ENCODE results near the gene KERA.
A peak's percentile ranks its signal among the peaks of the same experiment; 100 is the strongest.

The KERA gene

DNA sequence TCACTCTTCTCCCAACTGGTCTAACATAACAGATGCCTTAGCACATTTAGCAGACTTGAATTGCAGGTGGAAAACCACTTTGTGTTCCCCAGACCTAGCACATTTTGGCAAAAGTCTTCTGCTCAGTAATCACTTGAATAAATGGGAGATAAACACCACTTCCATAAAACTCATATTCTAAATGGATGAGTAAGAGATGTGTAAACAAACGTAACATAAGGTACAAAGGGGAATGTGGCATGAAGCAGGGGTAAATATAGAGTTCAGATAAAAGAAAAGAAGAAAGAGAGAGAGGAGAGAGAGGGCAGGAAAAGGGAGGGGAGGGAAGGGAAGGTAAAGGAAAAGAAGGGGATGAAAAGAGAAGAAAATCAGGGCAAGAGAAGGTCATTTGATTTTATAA lies 17.0 kb upstream of the KERA start:
- Histone ChIP-seq H3K9ac (ENCODE audit: low read length in 5 of 5) (no peak overlapping the region), H3K4me1 (ENCODE audit: control insufficient read depth in 5 of 5, insufficient read depth in 5 of 5, low read length in 5 of 5) (no peaks in the 10 kb centered on the region), H3K9me3 (ENCODE audit: control insufficient read depth in 5 of 5, low read length in 5 of 5) (no peaks in the 10 kb centered on the region), H3K27me3 (ENCODE audit: control insufficient read depth in 5 of 5, insufficient read depth in 4 of 5, low read length in 5 of 5) (no peaks in the 10 kb centered on the region), H3K4me3 (ENCODE audit: low read depth in 1 of 5, low read length in 5 of 5) (peak overlapping the region in 1 of 5 donors; percentile 11), H3K36me3 (ENCODE audit: control insufficient read depth in 5 of 5, insufficient read depth in 5 of 5, low read length in 5 of 5) (no peaks in the 10 kb centered on the region), H3K27ac (ENCODE audit: low read depth, low read length) (no peak overlapping the region)

DNA sequence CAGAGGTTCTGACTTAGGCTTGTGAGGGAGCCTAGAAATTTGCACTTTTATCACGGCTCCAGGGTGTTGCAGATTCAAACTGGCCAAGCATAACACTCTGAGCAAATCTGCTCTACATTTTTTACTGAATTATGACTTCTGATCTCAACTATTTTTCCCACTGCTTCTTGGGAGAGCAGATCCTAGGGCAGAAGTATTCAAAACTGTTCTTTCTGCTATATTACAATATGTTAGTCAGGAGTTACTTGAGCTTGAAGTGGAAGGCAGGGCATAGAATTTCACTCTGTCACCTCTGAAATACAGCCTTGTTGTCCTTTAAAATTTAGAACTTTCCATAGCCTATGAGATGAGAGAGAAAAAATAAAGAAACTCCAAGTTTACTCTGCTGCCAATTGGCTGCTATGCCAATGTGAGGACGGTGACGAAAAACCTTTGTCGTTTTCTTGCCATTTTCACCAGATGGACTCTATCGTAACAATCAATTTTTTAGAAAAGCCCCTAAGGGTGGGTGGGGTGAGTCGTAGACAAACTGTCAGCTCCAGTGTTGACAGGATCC lies 16.4 kb upstream of the KERA start:
- H3K36me3 ChIP-seq (ENCODE audit: control insufficient read depth in 5 of 5, insufficient read depth in 5 of 5, low read length in 5 of 5) = no peaks in the 10 kb centered on the region
- no peak overlapping the region for H3K27ac ChIP-seq (ENCODE audit: low read depth, low read length)
- no peaks in the 10 kb centered on the region for H3K27me3 ChIP-seq (ENCODE audit: control insufficient read depth in 5 of 5, insufficient read depth in 4 of 5, low read length in 5 of 5)
- H3K9me3 ChIP-seq (ENCODE audit: control insufficient read depth in 5 of 5, low read length in 5 of 5) = no peaks in the 10 kb centered on the region
- peak overlapping the region in 1 of 5 donors; percentile 11 for H3K4me3 ChIP-seq (ENCODE audit: low read depth in 1 of 5, low read length in 5 of 5)
- no peak overlapping the region for H3K9ac ChIP-seq (ENCODE audit: low read length in 5 of 5)
- no peaks in the 10 kb centered on the region for H3K4me1 ChIP-seq (ENCODE audit: control insufficient read depth in 5 of 5, insufficient read depth in 5 of 5, low read length in 5 of 5)

DNA sequence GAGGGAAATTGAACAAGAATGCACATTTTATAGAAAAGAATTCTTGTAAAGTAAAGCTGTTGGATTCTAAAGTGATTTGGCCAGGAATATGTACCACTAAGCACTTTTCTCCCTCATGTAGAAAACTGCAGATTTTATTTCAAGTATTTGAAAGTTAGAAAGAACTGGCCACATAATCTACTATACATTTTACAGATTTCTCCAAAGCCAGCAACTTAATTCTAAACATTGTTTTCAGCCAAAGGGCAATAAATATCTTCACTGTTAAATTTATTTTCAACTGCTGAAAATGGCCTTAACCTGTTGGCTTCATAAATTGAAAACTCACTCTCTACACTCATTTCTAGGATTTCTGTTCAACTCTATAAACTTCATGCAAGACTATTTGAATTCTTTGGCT lies 15.6 kb upstream of the KERA start:
- Histone ChIP-seq H3K27ac (ENCODE audit: low read depth, low read length) (no peak overlapping the region), H3K36me3 (ENCODE audit: control insufficient read depth in 5 of 5, insufficient read depth in 5 of 5, low read length in 5 of 5) (no peaks in the 10 kb centered on the region), H3K27me3 (ENCODE audit: control insufficient read depth in 5 of 5, insufficient read depth in 4 of 5, low read length in 5 of 5) (no peaks in the 10 kb centered on the region), H3K4me3 (ENCODE audit: low read depth in 1 of 5, low read length in 5 of 5) (no peak overlapping the region), H3K9ac (ENCODE audit: low read length in 5 of 5) (no peak overlapping the region), H3K4me1 (ENCODE audit: control insufficient read depth in 5 of 5, insufficient read depth in 5 of 5, low read length in 5 of 5) (no peaks in the 10 kb centered on the region), H3K9me3 (ENCODE audit: control insufficient read depth in 5 of 5, low read length in 5 of 5) (no peaks in the 10 kb centered on the region)

DNA sequence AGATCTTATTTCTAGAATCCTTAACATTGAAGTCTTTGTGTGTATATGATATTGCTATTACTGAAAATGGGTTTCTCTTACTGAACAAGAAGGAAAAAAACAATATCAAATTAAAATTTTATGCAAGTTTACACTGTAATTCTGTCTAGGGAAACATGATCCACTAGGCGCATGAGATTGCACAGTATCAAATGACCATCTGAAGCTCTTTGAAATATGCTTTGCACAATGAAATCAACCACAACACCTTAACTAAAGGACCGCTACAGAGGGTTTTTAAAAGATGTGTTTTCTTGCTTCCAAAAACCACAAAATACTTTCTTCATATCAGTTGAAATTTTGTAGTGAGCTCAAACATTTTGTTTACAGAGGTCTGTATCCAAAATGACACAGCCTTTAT lies 15.1 kb upstream of the KERA start:
- H3K4me3 ChIP-seq (ENCODE audit: low read depth in 1 of 5, low read length in 5 of 5) = no peak overlapping the region
- H3K4me1 ChIP-seq (ENCODE audit: control insufficient read depth in 5 of 5, insufficient read depth in 5 of 5, low read length in 5 of 5) = no peaks in the 10 kb centered on the region
- no peak overlapping the region for H3K27ac ChIP-seq (ENCODE audit: low read depth, low read length)
- no peaks in the 10 kb centered on the region for H3K9me3 ChIP-seq (ENCODE audit: control insufficient read depth in 5 of 5, low read length in 5 of 5)
- H3K9ac ChIP-seq (ENCODE audit: low read length in 5 of 5) = no peak overlapping the region
- no peaks in the 10 kb centered on the region for H3K36me3 ChIP-seq (ENCODE audit: control insufficient read depth in 5 of 5, insufficient read depth in 5 of 5, low read length in 5 of 5)
- no peaks in the 10 kb centered on the region for H3K27me3 ChIP-seq (ENCODE audit: control insufficient read depth in 5 of 5, insufficient read depth in 4 of 5, low read length in 5 of 5)

DNA sequence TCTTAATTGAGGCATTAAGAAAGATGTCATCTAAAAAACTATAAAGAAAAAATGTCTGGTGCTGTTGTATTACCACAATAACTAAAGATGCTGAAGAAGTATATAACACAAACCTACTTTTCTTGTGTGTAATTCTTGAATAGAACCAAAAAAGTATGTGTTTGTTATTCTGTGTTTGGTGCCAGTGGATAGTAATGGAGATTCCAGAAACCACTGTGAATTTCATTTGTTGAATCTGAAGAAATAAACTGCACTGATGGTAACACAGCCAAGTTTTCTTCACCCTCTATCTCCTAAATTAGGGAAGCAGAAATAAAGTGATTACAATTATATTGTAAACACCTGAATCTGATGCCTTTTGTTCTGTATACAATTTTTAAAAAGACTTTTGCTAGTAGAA lies 13.1 kb upstream of the KERA start:
- H3K27me3 ChIP-seq (ENCODE audit: control insufficient read depth in 5 of 5, insufficient read depth in 4 of 5, low read length in 5 of 5) = no peaks in the 10 kb centered on the region

DNA sequence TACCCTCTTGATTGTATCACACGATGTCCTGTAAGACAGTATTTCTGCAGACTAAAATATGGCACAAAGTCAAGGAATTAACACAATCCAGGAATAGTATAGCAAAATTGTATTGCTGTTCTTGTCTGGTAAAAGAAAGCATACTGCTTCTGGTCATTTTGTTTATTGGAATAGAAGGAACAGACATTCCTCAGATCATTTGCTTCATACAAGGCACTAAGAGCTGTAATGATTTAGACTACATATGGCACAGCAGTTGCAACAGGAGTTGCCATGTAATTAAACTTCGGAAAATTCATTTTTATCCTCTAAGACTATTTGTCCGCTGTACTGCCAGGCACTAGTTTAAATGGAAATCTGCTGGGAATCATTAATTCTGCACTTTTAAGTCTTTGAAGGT lies 7.6 kb upstream of the KERA start:
- H3K27ac ChIP-seq (ENCODE audit: low read depth, low read length) = no peak overlapping the region
- H3K27me3 ChIP-seq (ENCODE audit: control insufficient read depth in 5 of 5, insufficient read depth in 4 of 5, low read length in 5 of 5) = no peaks in the 10 kb centered on the region
- no peak overlapping the region for H3K4me3 ChIP-seq (ENCODE audit: low read depth in 1 of 5, low read length in 5 of 5)
- no peaks in the 10 kb centered on the region for H3K4me1 ChIP-seq (ENCODE audit: control insufficient read depth in 5 of 5, insufficient read depth in 5 of 5, low read length in 5 of 5)
- no peaks in the 10 kb centered on the region for H3K36me3 ChIP-seq (ENCODE audit: control insufficient read depth in 5 of 5, insufficient read depth in 5 of 5, low read length in 5 of 5)
- no peaks in the 10 kb centered on the region for H3K9me3 ChIP-seq (ENCODE audit: control insufficient read depth in 5 of 5, low read length in 5 of 5)
- H3K9ac ChIP-seq (ENCODE audit: low read length in 5 of 5) = no peak overlapping the region

More for the DNA sequence above, 13.1 kb upstream of the KERA start:
- no peaks in the 10 kb centered on the region for H3K4me1 ChIP-seq (ENCODE audit: control insufficient read depth in 5 of 5, insufficient read depth in 5 of 5, low read length in 5 of 5)
- H3K27ac ChIP-seq (ENCODE audit: low read depth, low read length) = no peak overlapping the region
- H3K9me3 ChIP-seq (ENCODE audit: control insufficient read depth in 5 of 5, low read length in 5 of 5) = no peaks in the 10 kb centered on the region
- H3K4me3 ChIP-seq (ENCODE audit: low read depth in 1 of 5, low read length in 5 of 5) = no peak overlapping the region
- H3K9ac ChIP-seq (ENCODE audit: low read length in 5 of 5) = no peak overlapping the region
- H3K36me3 ChIP-seq (ENCODE audit: control insufficient read depth in 5 of 5, insufficient read depth in 5 of 5, low read length in 5 of 5) = no peaks in the 10 kb centered on the region

DNA sequence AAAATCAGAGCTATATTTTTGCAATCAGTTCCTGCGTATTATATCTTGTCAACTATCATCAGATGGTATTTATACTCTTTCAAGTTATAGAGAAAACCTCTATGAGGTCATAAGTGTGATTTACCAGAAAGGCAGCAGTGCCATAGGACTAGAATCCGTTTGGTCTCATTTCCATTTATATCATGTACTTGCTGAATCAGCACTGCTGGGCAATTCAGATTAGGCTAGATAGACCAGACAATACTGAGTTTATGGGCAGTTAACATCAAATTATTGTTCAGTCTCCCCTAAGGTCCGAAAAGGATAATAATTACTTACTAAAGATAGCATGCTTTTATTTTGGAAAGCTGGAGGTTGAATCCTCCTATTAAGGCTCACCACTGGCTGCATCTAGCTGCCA lies 6.8 kb upstream of the KERA start:
- Histone ChIP-seq H3K9ac (ENCODE audit: low read length in 5 of 5) (no peak overlapping the region), H3K4me1 (ENCODE audit: control insufficient read depth in 5 of 5, insufficient read depth in 5 of 5, low read length in 5 of 5) (no peaks in the 10 kb centered on the region), H3K4me3 (ENCODE audit: low read depth in 1 of 5, low read length in 5 of 5) (no peak overlapping the region), H3K9me3 (ENCODE audit: control insufficient read depth in 5 of 5, low read length in 5 of 5) (no peaks in the 10 kb centered on the region), H3K27ac (ENCODE audit: low read depth, low read length) (no peak overlapping the region), H3K36me3 (ENCODE audit: control insufficient read depth in 5 of 5, insufficient read depth in 5 of 5, low read length in 5 of 5) (no peaks in the 10 kb centered on the region), H3K27me3 (ENCODE audit: control insufficient read depth in 5 of 5, insufficient read depth in 4 of 5, low read length in 5 of 5) (no peaks in the 10 kb centered on the region)

DNA sequence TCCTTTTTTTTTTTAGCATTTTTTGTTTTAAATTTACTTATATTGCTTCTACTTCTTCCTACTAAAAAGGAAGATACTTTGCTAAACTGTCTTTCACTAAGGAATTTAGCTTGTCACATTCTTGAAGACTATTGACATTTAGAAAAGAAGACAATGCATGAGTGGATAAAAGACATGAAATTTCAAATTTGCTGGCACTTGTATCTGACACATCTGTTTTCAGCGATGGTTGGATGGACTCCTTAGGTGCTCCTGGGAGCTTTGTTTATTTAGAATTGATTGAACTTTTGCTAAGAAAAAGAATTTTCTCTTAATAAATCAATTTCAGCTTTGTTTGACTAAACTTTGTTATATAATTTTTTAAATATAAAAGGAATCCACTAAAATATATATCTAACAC lies 3.3 kb upstream of the KERA start:
- Histone ChIP-seq H3K27ac (ENCODE audit: low read depth, low read length) (no peak overlapping the region), H3K4me1 (ENCODE audit: control insufficient read depth in 5 of 5, insufficient read depth in 5 of 5, low read length in 5 of 5) (no peaks in the 10 kb centered on the region), H3K9me3 (ENCODE audit: control insufficient read depth in 5 of 5, low read length in 5 of 5) (no peaks in the 10 kb centered on the region)

DNA sequence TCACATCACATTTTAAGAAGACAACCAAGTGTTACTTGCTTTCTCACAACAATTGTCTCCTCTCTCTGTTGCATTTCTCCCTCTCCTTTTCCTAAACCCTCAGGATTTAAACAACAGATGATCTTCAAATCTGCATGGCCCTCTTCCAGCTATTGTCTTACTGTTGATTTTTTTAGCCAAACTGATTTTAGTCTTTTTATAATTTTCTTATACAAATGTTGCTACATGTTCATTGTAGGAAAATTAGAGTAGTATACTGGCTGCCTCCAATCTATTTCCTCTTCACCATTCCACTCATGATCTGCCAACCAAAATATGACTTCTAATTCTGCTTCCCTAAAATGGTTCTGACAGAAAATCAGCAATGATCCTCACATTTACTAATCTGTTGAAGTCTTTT lies 1.4 kb upstream of the KERA start:
- H3K27me3 ChIP-seq (ENCODE audit: control insufficient read depth in 5 of 5, insufficient read depth in 4 of 5, low read length in 5 of 5) = no peaks in the 10 kb centered on the region
- H3K9me3 ChIP-seq (ENCODE audit: control insufficient read depth in 5 of 5, low read length in 5 of 5) = no peaks in the 10 kb centered on the region
- H3K36me3 ChIP-seq (ENCODE audit: control insufficient read depth in 5 of 5, insufficient read depth in 5 of 5, low read length in 5 of 5) = no peaks in the 10 kb centered on the region
- H3K27ac ChIP-seq (ENCODE audit: low read depth, low read length) = no peak overlapping the region
- H3K4me1 ChIP-seq (ENCODE audit: control insufficient read depth in 5 of 5, insufficient read depth in 5 of 5, low read length in 5 of 5) = peaks cover 0 to 4% (median 0%) of the 10 kb centered on the region in 5 donors
- no peak overlapping the region for H3K9ac ChIP-seq (ENCODE audit: low read length in 5 of 5)
- no peak overlapping the region for H3K4me3 ChIP-seq (ENCODE audit: low read depth in 1 of 5, low read length in 5 of 5)

More for the DNA sequence above, 3.3 kb upstream of the KERA start:
- H3K4me3 ChIP-seq (ENCODE audit: low read depth in 1 of 5, low read length in 5 of 5) = no peak overlapping the region
- H3K27me3 ChIP-seq (ENCODE audit: control insufficient read depth in 5 of 5, insufficient read depth in 4 of 5, low read length in 5 of 5) = no peaks in the 10 kb centered on the region
- H3K36me3 ChIP-seq (ENCODE audit: control insufficient read depth in 5 of 5, insufficient read depth in 5 of 5, low read length in 5 of 5) = no peaks in the 10 kb centered on the region
- no peak overlapping the region for H3K9ac ChIP-seq (ENCODE audit: low read length in 5 of 5)

DNA sequence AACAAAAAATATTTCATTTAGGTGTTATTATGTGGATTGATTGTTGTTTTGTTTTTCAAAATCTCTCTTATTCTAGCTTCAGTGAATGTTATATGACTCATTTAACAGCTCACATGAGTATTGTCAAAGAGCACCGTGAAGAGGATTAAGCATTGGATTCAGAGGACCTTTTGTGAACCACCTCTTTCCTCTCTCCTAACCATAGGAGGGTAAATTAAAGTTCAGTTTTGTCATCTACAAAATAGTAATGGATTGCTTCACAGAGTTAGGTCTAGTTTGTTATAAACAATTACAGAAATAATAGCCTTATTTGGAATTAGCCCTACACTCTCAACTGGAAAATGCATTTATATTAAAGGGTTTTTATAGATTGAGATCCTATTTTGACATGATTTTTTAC lies 962 bp upstream of the KERA start:
- Histone ChIP-seq H3K4me1 (ENCODE audit: control insufficient read depth in 5 of 5, insufficient read depth in 5 of 5, low read length in 5 of 5) (peaks cover 0 to 4% (median 0%) of the 10 kb centered on the region in 5 donors), H3K9me3 (ENCODE audit: control insufficient read depth in 5 of 5, low read length in 5 of 5) (no peaks in the 10 kb centered on the region), H3K27ac (ENCODE audit: low read depth, low read length) (no peak overlapping the region), H3K9ac (ENCODE audit: low read length in 5 of 5) (no peak overlapping the region), H3K27me3 (ENCODE audit: control insufficient read depth in 5 of 5, insufficient read depth in 4 of 5, low read length in 5 of 5) (no peaks in the 10 kb centered on the region), H3K36me3 (ENCODE audit: control insufficient read depth in 5 of 5, insufficient read depth in 5 of 5, low read length in 5 of 5) (no peaks in the 10 kb centered on the region), H3K4me3 (ENCODE audit: low read depth in 1 of 5, low read length in 5 of 5) (no peak overlapping the region)

DNA sequence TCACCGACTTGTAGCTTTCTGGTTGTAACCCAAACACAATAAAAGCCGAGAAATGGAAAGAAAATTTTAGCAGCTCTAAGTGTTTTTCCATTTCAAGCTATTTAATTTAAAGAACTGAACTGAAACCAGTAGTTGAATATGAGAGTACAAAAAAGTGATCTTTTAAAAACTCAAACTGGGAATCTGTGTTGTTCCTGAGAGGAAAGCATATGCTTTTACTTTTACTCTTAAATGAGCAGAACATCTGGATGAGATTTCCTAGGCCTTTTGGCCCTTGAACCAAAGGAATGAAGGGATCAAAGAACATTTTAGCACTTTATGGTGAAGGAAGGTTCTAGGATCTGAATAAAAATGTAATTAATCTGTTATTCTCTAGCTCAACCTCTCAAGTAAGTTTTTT lies 1.3 kb downstream of the KERA start:
- Histone ChIP-seq H3K27me3 (ENCODE audit: control insufficient read depth in 5 of 5, insufficient read depth in 4 of 5, low read length in 5 of 5) (peaks cover 0 to 2% (median 0%) of the 10 kb centered on the region in 5 donors), H3K9ac (ENCODE audit: low read length in 5 of 5) (no peak overlapping the region), H3K36me3 (ENCODE audit: control insufficient read depth in 5 of 5, insufficient read depth in 5 of 5, low read length in 5 of 5) (no peaks in the 10 kb centered on the region), H3K9me3 (ENCODE audit: control insufficient read depth in 5 of 5, low read length in 5 of 5) (no peaks in the 10 kb centered on the region), H3K4me1 (ENCODE audit: control insufficient read depth in 5 of 5, insufficient read depth in 5 of 5, low read length in 5 of 5) (peaks cover 0 to 4% (median 2%) of the 10 kb centered on the region in 5 donors), H3K27ac (ENCODE audit: low read depth, low read length) (no peak overlapping the region), H3K4me3 (ENCODE audit: low read depth in 1 of 5, low read length in 5 of 5) (no peak overlapping the region)
